K562 (cell line): ENCODE results near the gene CCNB1IP1. TPM values are rescaled to one million over a fixed set of nuclear protein-coding genes. Genes with fewer than 3 reads are reported as not detected.

Source experiments
- CBFA2T3 ChIP-seq: fragments of 450-650 bp; IDR thresholded peaks from 2 replicates; pipeline ENCODE4 v1.6.1; 2017
- ELF1 ChIP-seq: fragments of 200-800 bp; sonication (Bioruptor generic); IDR thresholded peaks from 2 replicates; pipeline ENCODE4 v1.6.1; 2016; ENCODE audit warnings: missing genetic modification characterization, missing compliant biosample characterization
- EP400 ChIP-seq: fragments of 450-650 bp; IDR thresholded peaks from 2 replicates; pipeline ENCODE4 v1.6.1; 2017; ENCODE audit warnings: antibody characterized with exemption, mild to moderate bottlenecking, moderate library complexity
- HDAC3 ChIP-seq: fragments of 450-650 bp; IDR thresholded peaks from 2 replicates; pipeline ENCODE4 v1.6.1; 2018; ENCODE audit warnings: borderline replicate concordance, mild to moderate bottlenecking, moderate library complexity; ENCODE audit not compliant: partially characterized antibody
- NEUROD1 ChIP-seq: fragments of 150-350 bp; IDR thresholded peaks from 2 replicates; pipeline ENCODE4 v1.6.1; 2014; ENCODE audit warnings: borderline replicate concordance, low read length, low read depth; ENCODE audit not compliant: partially characterized antibody
- PHB ChIP-seq: fragments of 250-450 bp; sonication (Bioruptor Pico); IDR thresholded peaks from 2 replicates; pipeline ENCODE4 v1.5.0; 2021
- POLR2AphosphoS5 ChIP-seq: IDR thresholded peaks from 2 replicates; pipeline ENCODE4 v1.6.1; 2011; ENCODE audit warnings: mild to moderate bottlenecking, low read depth, low read length, moderate library complexity; ENCODE audit not compliant: control insufficient read depth, insufficient read depth
- RAD21 ChIP-seq, 2 experiments: fragments of 250-450 bp in 1 of 2; fragments of 450-650 bp in 1 of 2; sonication (Bioruptor Pico) in 1 of 2; formaldehyde crosslinking in 1 of 2; IDR thresholded peaks in 1 of 2; conservative IDR thresholded peaks in 1 of 2; 2 replicates each; pipeline versions ENCODE4 v1.4.0 to v1.8.0; 2020 to 2022; ENCODE audit warnings: mild to moderate bottlenecking in 2 of 2, moderate library complexity in 1 of 2
- RNF2 ChIP-seq: sonication (generic); IDR thresholded peaks from 2 replicates; pipeline ENCODE4 v1.6.1; 2016
- polyA plus RNA-seq, 8 experiments: library from polyadenylated mRNA; depleted of rRNA in 4 of 8; stranded (reverse) in 5 of 8; unstranded in 3 of 8; fragments of >200 nt; fragmentation: Nextera tagmentation in 2 of 8; fragmentation: Illumina TruSeq in 1 of 8; extraction: Ambion mirVana in 2 of 8; extraction: Trizol in 1 of 8; gene quantifications; 2 replicates each; pipeline versions ENCODE4 v1.2.1 to v1.2.3, GENCODE V29; 2011 to 2014; ENCODE audit warnings: inconsistent platforms in 1 of 8, missing spikeins in 1 of 8
- total RNA-seq, 7 experiments: library from RNA; depleted of rRNA in 6 of 7; stranded (reverse); fragments of >200 nt in 6 of 7; fragmentation: Illumina TruSeq in 2 of 7; extraction: Trizol in 2 of 7; gene quantifications; 2 replicates each; pipeline versions ENCODE4 v1.2.1 to v1.2.3, GENCODE V29; 2011 to 2021; ENCODE audit warnings: low replicate concordance in 1 of 7
- TF ChIP-seq, protein P1 (sequence below): fragments of 450-650 bp; formaldehyde crosslinking; IDR thresholded peaks from 2 replicates; pipeline ENCODE4 v1.4.0; 2020; ENCODE audit warnings: mild to moderate bottlenecking, moderate library complexity
- TF ChIP-seq, protein P2 (sequence below): sonication (generic); formaldehyde crosslinking; IDR thresholded peaks from 2 replicates; pipeline ENCODE4 v1.9.0; 2022; ENCODE audit warnings: mild to moderate bottlenecking, missing genetic modification reagents
- TF ChIP-seq, protein P3 (sequence below): fragments of 250-450 bp; sonication (Bioruptor Pico); IDR thresholded peaks from 2 replicates; pipeline ENCODE4 v1.4.0; 2020; ENCODE audit warnings: mild to moderate bottlenecking
- TF ChIP-seq, protein P4 (sequence below): fragments of 200-800 bp; sonication (Bioruptor generic); IDR thresholded peaks from 2 replicates; pipeline ENCODE4 v1.6.1; 2016; ENCODE audit warnings: missing genetic modification characterization, missing compliant biosample characterization

Gene CCNB1IP1
- total and polyA plus RNA-seq, 9 of the 15 experiments (the other 6 are each of a cell fraction or from before 2014, with no cell fraction given): 51.8 to 152 (median 81.0) TPM

DNA sequence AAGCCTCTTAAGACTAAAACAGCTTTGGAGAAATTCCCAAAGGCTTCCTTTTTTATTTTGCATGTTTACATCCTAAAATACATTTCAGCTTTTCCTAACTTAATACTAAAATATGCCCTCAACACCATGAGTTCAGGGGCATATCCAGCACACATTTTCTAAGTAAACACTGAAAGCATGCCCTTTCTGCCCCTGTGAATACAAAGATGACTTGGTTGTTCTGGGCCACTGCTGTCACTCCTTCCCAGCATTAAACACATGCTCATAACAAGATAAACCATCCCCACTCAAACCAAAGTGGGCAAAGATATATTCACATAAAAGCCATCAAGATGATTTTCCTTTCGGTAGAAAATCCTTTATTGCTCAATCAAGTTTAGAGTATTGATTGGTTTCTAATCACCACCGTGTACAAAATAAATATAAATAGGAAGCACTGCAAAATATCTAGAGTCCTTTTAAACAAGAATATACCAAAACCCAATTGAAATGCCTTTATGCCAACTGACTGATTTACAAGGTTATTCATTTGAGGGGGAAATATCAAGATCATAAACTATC is 1.9 kb downstream of the CCNB1IP1 start (continued):
- TF ChIP-seq, protein P1, sequence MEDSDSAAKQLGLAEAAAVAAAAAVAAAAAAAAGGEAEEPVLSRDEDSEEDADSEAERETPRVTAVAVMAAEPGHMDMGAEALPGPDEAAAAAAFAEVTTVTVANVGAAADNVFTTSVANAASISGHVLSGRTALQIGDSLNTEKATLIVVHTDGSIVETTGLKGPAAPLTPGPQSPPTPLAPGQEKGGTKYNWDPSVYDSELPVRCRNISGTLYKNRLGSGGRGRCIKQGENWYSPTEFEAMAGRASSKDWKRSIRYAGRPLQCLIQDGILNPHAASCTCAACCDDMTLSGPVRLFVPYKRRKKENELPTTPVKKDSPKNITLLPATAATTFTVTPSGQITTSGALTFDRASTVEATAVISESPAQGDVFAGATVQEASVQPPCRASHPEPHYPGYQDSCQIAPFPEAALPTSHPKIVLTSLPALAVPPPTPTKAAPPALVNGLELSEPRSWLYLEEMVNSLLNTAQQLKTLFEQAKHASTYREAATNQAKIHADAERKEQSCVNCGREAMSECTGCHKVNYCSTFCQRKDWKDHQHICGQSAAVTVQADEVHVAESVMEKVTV (CRISPR knock-in tag): no peak
- no peak for TF ChIP-seq HDAC3
- TF ChIP-seq POLR2AphosphoS5: no peak
- TF ChIP-seq, protein P2, sequence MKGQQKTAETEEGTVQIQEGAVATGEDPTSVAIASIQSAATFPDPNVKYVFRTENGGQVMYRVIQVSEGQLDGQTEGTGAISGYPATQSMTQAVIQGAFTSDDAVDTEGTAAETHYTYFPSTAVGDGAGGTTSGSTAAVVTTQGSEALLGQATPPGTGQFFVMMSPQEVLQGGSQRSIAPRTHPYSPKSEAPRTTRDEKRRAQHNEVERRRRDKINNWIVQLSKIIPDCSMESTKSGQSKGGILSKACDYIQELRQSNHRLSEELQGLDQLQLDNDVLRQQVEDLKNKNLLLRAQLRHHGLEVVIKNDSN (CRISPR knock-in tag): no peak
- TF ChIP-seq ELF1 (tag): no peak
- TF ChIP-seq PHB (CRISPR knock-in tag): no peak
- TF ChIP-seq, protein P3, sequence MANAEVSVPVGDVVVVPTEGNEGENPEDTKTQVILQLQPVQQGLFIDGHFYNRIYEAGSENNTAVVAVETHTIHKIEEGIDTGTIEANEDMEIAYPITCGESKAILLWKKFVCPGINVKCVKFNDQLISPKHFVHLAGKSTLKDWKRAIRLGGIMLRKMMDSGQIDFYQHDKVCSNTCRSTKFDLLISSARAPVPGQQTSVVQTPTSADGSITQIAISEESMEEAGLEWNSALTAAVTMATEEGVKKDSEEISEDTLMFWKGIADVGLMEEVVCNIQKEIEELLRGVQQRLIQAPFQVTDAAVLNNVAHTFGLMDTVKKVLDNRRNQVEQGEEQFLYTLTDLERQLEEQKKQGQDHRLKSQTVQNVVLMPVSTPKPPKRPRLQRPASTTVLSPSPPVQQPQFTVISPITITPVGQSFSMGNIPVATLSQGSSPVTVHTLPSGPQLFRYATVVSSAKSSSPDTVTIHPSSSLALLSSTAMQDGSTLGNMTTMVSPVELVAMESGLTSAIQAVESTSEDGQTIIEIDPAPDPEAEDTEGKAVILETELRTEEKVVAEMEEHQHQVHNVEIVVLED (CRISPR knock-in tag): no peak
- no peak for TF ChIP-seq RNF2
- TF ChIP-seq RAD21 (CRISPR knock-in tag; conservative IDR thresholded peaks at IDR 0.05 in 1 of 2, IDR thresholded peaks at IDR 0.05 in 1 of 2): no peak
- TF ChIP-seq, protein P4, sequence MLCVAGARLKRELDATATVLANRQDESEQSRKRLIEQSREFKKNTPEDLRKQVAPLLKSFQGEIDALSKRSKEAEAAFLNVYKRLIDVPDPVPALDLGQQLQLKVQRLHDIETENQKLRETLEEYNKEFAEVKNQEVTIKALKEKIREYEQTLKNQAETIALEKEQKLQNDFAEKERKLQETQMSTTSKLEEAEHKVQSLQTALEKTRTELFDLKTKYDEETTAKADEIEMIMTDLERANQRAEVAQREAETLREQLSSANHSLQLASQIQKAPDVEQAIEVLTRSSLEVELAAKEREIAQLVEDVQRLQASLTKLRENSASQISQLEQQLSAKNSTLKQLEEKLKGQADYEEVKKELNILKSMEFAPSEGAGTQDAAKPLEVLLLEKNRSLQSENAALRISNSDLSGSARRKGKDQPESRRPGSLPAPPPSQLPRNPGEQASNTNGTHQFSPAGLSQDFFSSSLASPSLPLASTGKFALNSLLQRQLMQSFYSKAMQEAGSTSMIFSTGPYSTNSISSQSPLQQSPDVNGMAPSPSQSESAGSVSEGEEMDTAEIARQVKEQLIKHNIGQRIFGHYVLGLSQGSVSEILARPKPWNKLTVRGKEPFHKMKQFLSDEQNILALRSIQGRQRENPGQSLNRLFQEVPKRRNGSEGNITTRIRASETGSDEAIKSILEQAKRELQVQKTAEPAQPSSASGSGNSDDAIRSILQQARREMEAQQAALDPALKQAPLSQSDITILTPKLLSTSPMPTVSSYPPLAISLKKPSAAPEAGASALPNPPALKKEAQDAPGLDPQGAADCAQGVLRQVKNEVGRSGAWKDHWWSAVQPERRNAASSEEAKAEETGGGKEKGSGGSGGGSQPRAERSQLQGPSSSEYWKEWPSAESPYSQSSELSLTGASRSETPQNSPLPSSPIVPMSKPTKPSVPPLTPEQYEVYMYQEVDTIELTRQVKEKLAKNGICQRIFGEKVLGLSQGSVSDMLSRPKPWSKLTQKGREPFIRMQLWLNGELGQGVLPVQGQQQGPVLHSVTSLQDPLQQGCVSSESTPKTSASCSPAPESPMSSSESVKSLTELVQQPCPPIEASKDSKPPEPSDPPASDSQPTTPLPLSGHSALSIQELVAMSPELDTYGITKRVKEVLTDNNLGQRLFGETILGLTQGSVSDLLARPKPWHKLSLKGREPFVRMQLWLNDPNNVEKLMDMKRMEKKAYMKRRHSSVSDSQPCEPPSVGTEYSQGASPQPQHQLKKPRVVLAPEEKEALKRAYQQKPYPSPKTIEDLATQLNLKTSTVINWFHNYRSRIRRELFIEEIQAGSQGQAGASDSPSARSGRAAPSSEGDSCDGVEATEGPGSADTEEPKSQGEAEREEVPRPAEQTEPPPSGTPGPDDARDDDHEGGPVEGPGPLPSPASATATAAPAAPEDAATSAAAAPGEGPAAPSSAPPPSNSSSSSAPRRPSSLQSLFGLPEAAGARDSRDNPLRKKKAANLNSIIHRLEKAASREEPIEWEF (CRISPR knock-in tag): no peak
- TF ChIP-seq EP400: 0 out of 2 replicates have a peak, but pooled peaks have one; percentile 25
- peak; percentile 31; the same call in 1 of the 2 replicates for TF ChIP-seq CBFA2T3
- TF ChIP-seq NEUROD1: no peak
